NCI-H510A treated with DMSO at 0.1 percent for 48 hours (cell line): ENCODE results near the gene LEUTX.
"Not testable (repeated sequence)": the region's sequence is repeated elsewhere in the genome, so short reads cannot be mapped to it uniquely, and the experiment has no call there.

Experiments used
- DNase-seq: peaks from one replicate; lab custom pipeline; 2025; lab: John Stamatoyannopoulos, UW

The LEUTX gene

GRCh38 chr19:39778763-39779162, at the start of gene LEUTX:
Gene LEUTX (plus strand): TSS chr19:39778854. CDS start chr19:39778921, 67 bp downstream.
- DNase-seq = no peak

GRCh38 chr19:39729594-39729993, 49.1 kb upstream of the LEUTX start:
- no peak for DNase-seq

GRCh38 chr19:39731685-39732084, 47.0 kb upstream of the LEUTX start:
- no peak for DNase-seq

- no peak for DNase-seq
Measured at GRCh38 chr19:39733841-39734240, 44.8 kb upstream of the LEUTX start.

- DNase-seq = no peak
Measured at GRCh38 chr19:39735688-39736087, 43.0 kb upstream of the LEUTX start.

- DNase-seq = no peak
Measured at GRCh38 chr19:39736088-39736487, 42.6 kb upstream of the LEUTX start.

GRCh38 chr19:39737351-39737750, 41.3 kb upstream of the LEUTX start:
- no peak for DNase-seq

GRCh38 chr19:39737891-39738290, 40.8 kb upstream of the LEUTX start, which contains the start of gene CLC:
Gene CLC (minus strand): TSS chr19:39738029. CDS start chr19:39737952, 77 bp downstream.
- no peak for DNase-seq

GRCh38 chr19:39738814-39739213, 39.8 kb upstream of the LEUTX start:
- DNase-seq = no peak

GRCh38 chr19:39740395-39740794, 38.3 kb upstream of the LEUTX start:
- no peak for DNase-seq

GRCh38 chr19:39745643-39746042, 33.0 kb upstream of the LEUTX start:
- no peak for DNase-seq

- no peak for DNase-seq
Measured at GRCh38 chr19:39746836-39747529, 31.7 kb upstream of the LEUTX start.

GRCh38 chr19:39749981-39750380, 28.7 kb upstream of the LEUTX start:
- no peak for DNase-seq

- no peak for DNase-seq
Measured at GRCh38 chr19:39752390-39752789, 26.3 kb upstream of the LEUTX start.

- DNase-seq = no peak
Measured at GRCh38 chr19:39752795-39753194, 25.9 kb upstream of the LEUTX start.

GRCh38 chr19:39754544-39754943, 24.1 kb upstream of the LEUTX start:
- DNase-seq = no peak

- no peak for DNase-seq
Measured at GRCh38 chr19:39754971-39755370, 23.7 kb upstream of the LEUTX start.

- DNase-seq = no peak
Measured at GRCh38 chr19:39759457-39760184, 19.0 kb upstream of the LEUTX start.

GRCh38 chr19:39761851-39762250, 16.8 kb upstream of the LEUTX start:
- not testable (repeated sequence) for DNase-seq

GRCh38 chr19:39765091-39766076, 13.3 kb upstream of the LEUTX start:
- peak; percentile 14 for DNase-seq

GRCh38 chr19:39768334-39768733, 10.3 kb upstream of the LEUTX start:
- no peak for DNase-seq

- no peak for DNase-seq
Measured at GRCh38 chr19:39768786-39769185, 9.9 kb upstream of the LEUTX start.
